SU-DHL-6 (cell line): ENCODE data around the gene SPOCD1.

Experiments used
- H2AFZ ChIP-seq: fragments of 200-600 bp; sonication (generic); 2 replicates; pipeline ENCODE4 v1.6.1; 2014; ENCODE audit warnings: low read depth, mild to moderate bottlenecking, moderate library complexity, mixed read lengths, antibody characterized with exemption, low read length; ENCODE audit not compliant: severe bottlenecking
- H3F3A ChIP-seq: fragments of 200-600 bp; shearing (Covaris generic); 2 replicates; pipeline ENCODE4 v1.6.0; 2016; ENCODE audit warnings: antibody characterized with exemption, mild to moderate bottlenecking; ENCODE audit not compliant: insufficient read depth
- H3K27ac ChIP-seq: fragments of 200-600 bp; sonication (generic); 2 replicates; pipeline ENCODE4 v1.5.1; 2016; ENCODE audit warnings: low read depth, mild to moderate bottlenecking, low read length, moderate library complexity, mixed read lengths
- H3K27me3 ChIP-seq: fragments of 200-600 bp; sonication (generic), shearing (Covaris generic); 2 replicates; pipeline ENCODE4 v1.6.0; 2014; ENCODE audit warnings: mild to moderate bottlenecking, low read length
- H3K36me3 ChIP-seq: fragments of 200-600 bp; sonication (generic); 2 replicates; pipeline ENCODE4 v1.6.1; 2014; ENCODE audit warnings: mild to moderate bottlenecking, low read length, mixed read lengths
- H3K4me2 ChIP-seq: fragments of 300-600, 200-600 bp; shearing (Covaris generic), sonication (generic); 2 replicates; pipeline ENCODE4 v1.6.0; 2014; ENCODE audit warnings: low read length, low read depth, mild to moderate bottlenecking; ENCODE audit not compliant: poor library complexity, severe bottlenecking
- H3K4me3 ChIP-seq: fragments of 200-600 bp; sonication (generic); 2 replicates; pipeline ENCODE4 v1.5.1; 2014; ENCODE audit warnings: antibody characterized with exemption, low read length, mild to moderate bottlenecking, mixed read lengths; ENCODE audit not compliant: insufficient read depth, poor library complexity, severe bottlenecking
- H3K79me2 ChIP-seq: fragments of 200-600 bp; sonication (generic); 2 replicates; pipeline ENCODE4 v1.6.1; 2014; ENCODE audit warnings: mild to moderate bottlenecking, low read length, moderate library complexity; ENCODE audit not compliant: insufficient read depth
- H3K9ac ChIP-seq: fragments of 200-600 bp; sonication (generic); 2 replicates; pipeline ENCODE4 v1.7.0; 2014; ENCODE audit warnings: mild to moderate bottlenecking, low read length
- H3K9me2 ChIP-seq: fragments of 200-600 bp; sonication (generic); replicated peaks from 2 replicates; pipeline ENCODE4 v1.6.1; 2014; ENCODE audit warnings: low read length; ENCODE audit not compliant: insufficient read depth
- H3K9me3 ChIP-seq: fragments of 200-600 bp; sonication (generic); 2 replicates; pipeline ENCODE4 v1.6.1; 2014; ENCODE audit warnings: low read length, mixed read lengths; ENCODE audit not compliant: insufficient read depth
- H4K20me1 ChIP-seq: fragments of 200-600 bp; sonication (generic); 2 replicates; pipeline ENCODE4 v1.6.1; 2014; ENCODE audit warnings: low read depth, mild to moderate bottlenecking, antibody characterized with exemption, low read length, moderate library complexity, mixed read lengths
- EZH2phosphoT487 ChIP-seq: fragments of 200-600 bp; sonication (generic), shearing (Covaris generic); conservative IDR thresholded peaks from 2 replicates; pipeline ENCODE4 v1.6.1; 2018; ENCODE audit warnings: mild to moderate bottlenecking, antibody characterized with exemption, low read length, moderate library complexity, mixed read lengths
- TF ChIP-seq, protein P1 (sequence below): fragments of 200-600 bp; sonication (generic); IDR thresholded peaks from one replicate; pipeline ENCODE4 v1.5.1; 2017; ENCODE audit warnings: antibody characterized with exemption, mild to moderate bottlenecking, low read length, moderate library complexity; ENCODE audit not compliant: insufficient read depth, poor library complexity, severe bottlenecking

Gene SPOCD1

DNA sequence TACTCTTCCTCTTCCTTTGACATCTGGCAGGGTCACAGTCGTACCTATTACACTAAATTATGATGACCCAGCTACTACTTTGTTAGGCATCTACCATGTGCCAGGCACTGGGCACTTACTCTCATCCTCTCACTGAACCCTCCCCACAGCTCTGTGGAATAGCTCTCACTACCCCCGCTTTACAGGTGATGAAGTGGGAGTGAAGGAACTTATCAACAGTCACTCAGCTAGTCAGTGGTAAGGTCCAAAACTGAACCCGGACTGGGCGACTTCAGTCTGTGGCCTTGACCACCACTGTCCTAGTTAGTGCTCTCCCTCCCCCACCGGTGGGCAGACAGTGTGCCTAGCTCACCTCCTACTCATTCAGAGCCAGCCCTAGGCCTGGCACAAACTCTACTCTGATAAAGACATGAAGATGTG lies 64.0 kb downstream of the SPOCD1 start:
- Histone ChIP-seq H3K4me2 (no peak overlapping the region), H3F3A (no peaks in the 10 kb centered on the region), H3K36me3 (no peaks in the 10 kb centered on the region), H4K20me1 (peaks cover 5% of the 10 kb centered on the region; the same call in 1 of the 2 replicates), H3K27me3 (no peaks in the 10 kb centered on the region), H3K4me3 (no peak overlapping the region), H3K9ac (no peak overlapping the region), H3K79me2 (no peaks in the 10 kb centered on the region), H2AFZ (no peak overlapping the region), H3K27ac (no peak overlapping the region), H3K9me2 (no peaks in the 10 kb centered on the region), H3K9me3 (no peaks in the 10 kb centered on the region)
- no peak for TF ChIP-seq EZH2phosphoT487
- TF ChIP-seq, protein P1, sequence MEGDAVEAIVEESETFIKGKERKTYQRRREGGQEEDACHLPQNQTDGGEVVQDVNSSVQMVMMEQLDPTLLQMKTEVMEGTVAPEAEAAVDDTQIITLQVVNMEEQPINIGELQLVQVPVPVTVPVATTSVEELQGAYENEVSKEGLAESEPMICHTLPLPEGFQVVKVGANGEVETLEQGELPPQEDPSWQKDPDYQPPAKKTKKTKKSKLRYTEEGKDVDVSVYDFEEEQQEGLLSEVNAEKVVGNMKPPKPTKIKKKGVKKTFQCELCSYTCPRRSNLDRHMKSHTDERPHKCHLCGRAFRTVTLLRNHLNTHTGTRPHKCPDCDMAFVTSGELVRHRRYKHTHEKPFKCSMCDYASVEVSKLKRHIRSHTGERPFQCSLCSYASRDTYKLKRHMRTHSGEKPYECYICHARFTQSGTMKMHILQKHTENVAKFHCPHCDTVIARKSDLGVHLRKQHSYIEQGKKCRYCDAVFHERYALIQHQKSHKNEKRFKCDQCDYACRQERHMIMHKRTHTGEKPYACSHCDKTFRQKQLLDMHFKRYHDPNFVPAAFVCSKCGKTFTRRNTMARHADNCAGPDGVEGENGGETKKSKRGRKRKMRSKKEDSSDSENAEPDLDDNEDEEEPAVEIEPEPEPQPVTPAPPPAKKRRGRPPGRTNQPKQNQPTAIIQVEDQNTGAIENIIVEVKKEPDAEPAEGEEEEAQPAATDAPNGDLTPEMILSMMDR, result no peak

DNA sequence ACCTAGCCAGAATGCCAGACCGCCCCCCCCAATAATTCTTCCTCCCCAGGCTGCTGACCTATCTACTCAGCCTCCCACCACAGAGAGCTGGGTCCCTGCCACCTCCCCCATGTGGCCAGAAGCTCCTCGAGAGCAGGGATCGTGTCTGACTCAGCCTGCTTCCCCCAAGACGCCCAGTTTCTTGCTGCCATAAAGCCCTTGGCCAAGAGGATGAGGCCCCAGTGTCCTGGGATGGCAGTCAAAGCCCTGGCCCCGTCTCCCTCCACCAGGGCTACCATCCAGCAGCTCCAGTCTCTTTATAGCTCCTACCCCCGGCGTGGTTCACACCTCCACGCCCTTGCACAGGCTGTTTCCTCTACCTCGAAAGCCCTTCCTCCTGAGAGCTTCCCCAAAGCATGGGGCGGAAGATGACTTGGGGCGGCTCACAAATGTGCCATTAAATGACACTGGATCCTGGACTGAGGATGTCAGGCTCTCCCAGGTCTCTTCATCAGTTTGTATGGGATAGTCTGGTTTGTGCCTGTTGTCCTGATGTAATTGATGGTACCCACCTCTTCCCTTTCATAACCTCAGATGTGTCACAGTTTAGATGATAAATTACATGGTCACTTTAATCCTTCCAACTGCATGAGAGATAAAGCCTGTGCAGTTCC lies 64.8 kb downstream of the SPOCD1 start:
- Histone ChIP-seq H3K9me3 (no peaks in the 10 kb centered on the region), H3K4me2 (no peak overlapping the region), H3K79me2 (no peaks in the 10 kb centered on the region), H3K4me3 (no peak overlapping the region), H3K9ac (no peak overlapping the region), H3K9me2 (no peaks in the 10 kb centered on the region), H3K27me3 (no peaks in the 10 kb centered on the region), H3K36me3 (no peaks in the 10 kb centered on the region), H4K20me1 (peaks cover 5% of the 10 kb centered on the region; the same call in 1 of the 2 replicates), H2AFZ (no peak overlapping the region), H3F3A (no peaks in the 10 kb centered on the region), H3K27ac (no peak overlapping the region)
- TF ChIP-seq, protein P1, result no peak
- no peak for TF ChIP-seq EZH2phosphoT487

DNA sequence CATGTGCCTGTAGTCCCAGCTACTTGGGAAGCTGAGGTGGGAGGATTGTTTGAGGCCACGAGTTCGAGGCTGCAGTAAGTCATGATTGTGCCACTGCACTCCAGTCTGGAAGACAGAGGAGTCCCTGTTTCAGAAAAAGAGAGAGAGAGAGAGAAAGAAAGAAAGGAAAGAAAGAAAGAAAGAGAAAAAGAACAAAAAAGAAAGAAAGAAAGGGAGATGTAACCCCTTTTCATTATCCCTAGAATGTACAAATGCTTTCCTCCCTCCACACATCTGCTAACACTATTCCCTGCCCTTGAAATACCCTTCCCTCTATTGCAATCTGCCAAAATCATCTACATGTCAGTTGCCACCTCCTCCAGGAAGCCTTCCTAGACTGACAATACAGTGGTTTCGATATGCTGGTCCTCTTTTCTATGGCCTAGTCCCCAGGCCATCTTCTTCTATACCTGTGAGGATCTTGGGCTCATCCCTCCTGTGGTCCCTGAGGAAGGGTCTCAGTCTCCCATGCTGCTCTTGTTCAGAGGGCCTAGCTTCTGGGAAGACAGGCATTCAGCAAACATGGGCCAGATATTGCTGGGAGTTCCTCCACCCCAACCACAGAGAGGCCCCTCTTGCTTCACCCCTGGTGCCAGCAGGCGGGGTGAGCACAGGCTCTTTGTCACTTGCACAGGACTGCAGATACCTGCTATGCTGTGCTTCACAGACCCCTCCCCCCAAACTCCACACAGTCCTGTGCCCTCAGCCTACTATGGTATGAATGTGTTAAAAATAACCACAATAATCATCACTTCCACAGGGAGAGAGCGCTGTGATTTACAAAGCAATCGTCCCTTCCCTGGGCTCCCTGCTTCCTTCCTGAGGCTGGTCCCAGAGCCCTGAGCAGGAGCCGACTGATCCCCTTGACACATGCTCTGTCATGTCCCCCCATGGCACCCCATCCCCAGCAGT lies 65.8 kb downstream of the SPOCD1 start:
- H3K27ac ChIP-seq, result no peak overlapping the region
- no peaks in the 10 kb centered on the region for H3K9me3 ChIP-seq
- no peaks in the 10 kb centered on the region for H3K27me3 ChIP-seq
- H3K9ac ChIP-seq, result no peak overlapping the region
- no peak overlapping the region for H2AFZ ChIP-seq
- H3F3A ChIP-seq, result peaks cover 3% of the 10 kb centered on the region; the same call in 1 of the 2 replicates
- peaks cover 5% of the 10 kb centered on the region; the same call in 1 of the 2 replicates for H4K20me1 ChIP-seq
- H3K4me2 ChIP-seq, result no peak overlapping the region
- TF ChIP-seq, protein P1, result no peak
- no peak for TF ChIP-seq EZH2phosphoT487
- H3K9me2 ChIP-seq, result no peaks in the 10 kb centered on the region
- H3K79me2 ChIP-seq, result no peaks in the 10 kb centered on the region
- no peak overlapping the region for H3K4me3 ChIP-seq
- no peaks in the 10 kb centered on the region for H3K36me3 ChIP-seq
